ENCODE data around the gene AKR7A2.

AKR7A2 gene

GRCh38 chr1:19311931-19312781, at the start of gene AKR7A2, which contains the start of gene SLC66A1:
TSS of gene AKR7A2 (minus strand) at chr1:19312144. CDS start at chr1:19312124, 20 bp downstream.
TSS of gene SLC66A1 (plus strand) at chr1:19312326. CDS start at chr1:19317678, 5,352 bp downstream.
- peak; percentile 98 for DNase-seq (ENCODE audit: low spot score)

- no peak for DNase-seq (ENCODE audit: low spot score)
These were observed 49.1 kb upstream of the AKR7A2 start for GRCh38 chr1:19360843-19361610.

GRCh38 chr1:19360432-19360831, 48.5 kb upstream of the AKR7A2 start:
- no peak for DNase-seq (ENCODE audit: low spot score)

- DNase-seq (ENCODE audit: low spot score): no peak
These were observed 48.1 kb upstream of the AKR7A2 start for GRCh38 chr1:19360016-19360415.

- DNase-seq (ENCODE audit: low spot score): no peak
These were observed 47.4 kb upstream of the AKR7A2 start for GRCh38 chr1:19359357-19359756.

GRCh38 chr1:19358710-19359109, 46.8 kb upstream of the AKR7A2 start:
- no peak for DNase-seq (ENCODE audit: low spot score)

GRCh38 chr1:19357299-19357986, 45.5 kb upstream of the AKR7A2 start:
- DNase-seq (ENCODE audit: low spot score): no peak

- no peak for DNase-seq (ENCODE audit: low spot score)
These were observed 44.3 kb upstream of the AKR7A2 start for GRCh38 chr1:19356266-19356665.

GRCh38 chr1:19354531-19354981, 42.6 kb upstream of the AKR7A2 start:
- DNase-seq (ENCODE audit: low spot score): no peak

GRCh38 chr1:19353596-19353995, 41.7 kb upstream of the AKR7A2 start:
- no peak for DNase-seq (ENCODE audit: low spot score)

- DNase-seq (ENCODE audit: low spot score): no peak
These were observed 40.9 kb upstream of the AKR7A2 start for GRCh38 chr1:19352839-19353238.

GRCh38 chr1:19351873-19352272, 39.9 kb upstream of the AKR7A2 start:
- DNase-seq (ENCODE audit: low spot score): no peak

- DNase-seq (ENCODE audit: low spot score): no peak
These were observed 38.6 kb upstream of the AKR7A2 start for GRCh38 chr1:19350566-19350965.

- DNase-seq (ENCODE audit: low spot score): no peak
These were observed 38.1 kb upstream of the AKR7A2 start for GRCh38 chr1:19349999-19350398.

GRCh38 chr1:19348441-19349198, 36.7 kb upstream of the AKR7A2 start:
- DNase-seq (ENCODE audit: low spot score): no peak

GRCh38 chr1:19347533-19348172, 35.7 kb upstream of the AKR7A2 start:
- DNase-seq (ENCODE audit: low spot score): no peak

GRCh38 chr1:19346026-19346425, 34.1 kb upstream of the AKR7A2 start:
- DNase-seq (ENCODE audit: low spot score): no peak

GRCh38 chr1:19345391-19345790, 33.4 kb upstream of the AKR7A2 start:
- DNase-seq (ENCODE audit: low spot score): no peak

- no peak for DNase-seq (ENCODE audit: low spot score)
These were observed 32.9 kb upstream of the AKR7A2 start for GRCh38 chr1:19344831-19345230.

GRCh38 chr1:19344372-19344810, 32.4 kb upstream of the AKR7A2 start:
- DNase-seq (ENCODE audit: low spot score): peak; percentile 65

All from germinal center (tissue), 1 donor.